ENCODE results near the gene FBXO17.
"Not testable (repeated sequence)": the region's sequence is repeated elsewhere in the genome, so short reads cannot be mapped to it uniquely, and the experiment has no call there.

Gene FBXO17

DNA sequence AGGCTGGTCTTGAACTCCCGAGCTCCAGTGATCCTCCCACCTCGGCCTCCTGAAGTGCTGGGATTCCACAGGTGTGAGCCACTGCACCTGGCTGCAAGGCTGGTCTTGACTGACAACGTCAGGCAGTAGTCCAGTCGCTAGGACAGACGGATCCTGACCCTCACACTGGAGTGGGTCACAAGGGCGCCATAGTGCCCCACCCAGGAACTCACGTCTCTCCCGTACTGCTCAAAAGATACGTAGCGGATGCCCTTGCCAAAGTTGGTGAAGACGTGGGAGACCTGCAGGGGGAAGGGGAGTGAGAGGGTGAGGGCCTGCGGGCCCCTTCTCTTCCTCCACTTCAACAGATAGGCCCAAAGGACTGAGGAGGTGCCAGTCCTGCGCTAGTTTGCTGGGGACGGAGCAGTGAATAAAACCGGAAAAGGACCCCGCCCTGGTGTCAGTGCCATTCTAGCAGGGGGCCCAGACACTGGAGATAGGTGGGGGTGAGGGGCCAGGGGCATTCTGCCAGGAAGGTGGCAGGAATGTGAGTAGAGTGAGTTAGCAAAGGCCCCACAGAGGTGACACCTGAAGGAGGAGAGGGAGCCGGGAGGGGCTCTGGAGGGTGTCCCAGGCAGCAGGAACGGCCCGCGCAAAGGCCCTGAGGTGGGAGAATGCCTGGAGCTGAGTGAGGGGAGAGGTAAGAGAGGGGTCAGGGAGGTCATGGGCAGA lies 32.9 kb downstream of the FBXO17 start:
- DNase-seq (ENCODE audit: low spot score) = no peak

DNA sequence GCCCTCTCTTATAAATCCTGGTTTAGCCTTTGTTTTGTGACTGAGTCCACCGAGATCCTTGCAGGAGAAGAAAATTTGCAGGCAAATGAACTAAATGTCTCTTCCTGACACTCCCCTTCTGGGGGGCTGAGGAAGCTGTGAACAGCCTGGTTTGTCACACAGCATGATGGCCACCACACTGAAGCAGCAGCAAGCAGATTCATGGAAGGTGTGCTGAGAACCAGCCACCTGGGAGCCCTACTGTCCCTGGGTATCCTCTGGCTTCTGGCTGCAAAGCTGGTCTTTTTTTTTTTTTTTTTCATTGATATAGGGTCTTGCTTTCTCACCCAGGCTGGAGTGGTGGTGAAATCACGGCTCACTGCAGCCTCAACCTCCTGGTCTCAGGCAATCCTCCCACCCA lies 33.6 kb downstream of the FBXO17 start:
- DNase-seq (ENCODE audit: low spot score) = no peak

DNA sequence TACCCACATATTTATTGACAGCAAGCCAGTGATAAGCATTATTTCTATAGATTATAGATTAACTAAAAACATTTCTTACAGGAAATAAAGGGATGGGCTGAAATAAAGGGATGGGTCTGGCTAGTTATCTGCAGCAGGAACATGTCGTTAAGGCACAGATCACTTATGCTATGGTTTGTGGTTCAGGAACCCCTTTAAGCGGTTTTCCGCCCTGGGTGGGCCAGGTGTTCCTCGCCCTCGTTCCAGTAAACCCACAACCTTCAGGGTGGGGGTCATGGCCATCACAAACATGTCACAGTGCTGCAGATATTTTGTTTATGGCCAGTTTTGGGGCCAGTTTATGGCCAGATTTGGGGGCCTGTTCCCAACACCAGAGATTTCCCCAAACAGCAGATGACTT lies 34.1 kb downstream of the FBXO17 start:
- not testable (repeated sequence) for DNase-seq (ENCODE audit: low spot score)

- DNase-seq (ENCODE audit: low spot score) = no peak
These were observed 35.6 kb downstream of the FBXO17 start for GRCh38 chr19:38939957-38940356.

- DNase-seq (ENCODE audit: low spot score) = peak; percentile 3
These were observed 42.0 kb downstream of the FBXO17 start for GRCh38 chr19:38933544-38933943.

DNA sequence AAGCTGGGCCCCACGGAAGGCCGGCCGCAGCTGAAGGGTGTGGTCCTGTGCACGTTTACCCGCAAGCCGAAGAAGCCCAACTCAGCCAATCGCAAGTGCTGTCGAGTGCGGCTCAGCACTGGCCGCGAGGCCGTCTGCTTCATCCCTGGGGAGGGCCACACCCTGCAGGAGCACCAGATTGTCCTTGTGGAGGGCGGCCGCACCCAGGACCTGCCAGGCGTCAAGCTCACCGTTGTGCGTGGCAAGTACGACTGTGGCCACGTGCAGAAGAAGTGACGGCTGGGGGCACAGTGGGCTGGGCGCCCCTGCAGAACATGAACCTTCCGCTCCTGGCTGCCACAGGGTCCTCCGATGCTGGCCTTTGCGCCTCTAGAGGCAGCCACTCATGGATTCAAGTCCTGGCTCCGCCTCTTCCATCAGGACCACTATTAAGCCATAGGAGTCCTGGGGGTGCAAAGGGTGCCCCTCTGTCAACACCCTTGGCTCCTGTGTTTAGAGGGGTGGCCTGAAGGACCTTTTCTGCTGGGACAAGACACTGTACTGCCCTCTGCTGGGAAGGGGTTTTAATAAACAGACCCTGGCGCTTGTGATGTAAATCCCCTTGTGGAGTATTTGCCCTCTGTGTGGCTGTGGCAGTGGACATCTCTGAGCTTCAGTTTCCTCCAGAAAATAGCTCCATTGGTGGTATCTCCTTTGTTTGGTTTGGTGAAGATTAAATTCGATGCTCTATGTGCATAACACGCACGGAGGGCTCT lies 42.9 kb downstream of the FBXO17 start:
- peak; percentile 56 for DNase-seq (ENCODE audit: low spot score)

GRCh38 chr19:38931521-38931793 lies 44.1 kb downstream of the FBXO17 start:
- no peak for DNase-seq (ENCODE audit: low spot score)

DNA sequence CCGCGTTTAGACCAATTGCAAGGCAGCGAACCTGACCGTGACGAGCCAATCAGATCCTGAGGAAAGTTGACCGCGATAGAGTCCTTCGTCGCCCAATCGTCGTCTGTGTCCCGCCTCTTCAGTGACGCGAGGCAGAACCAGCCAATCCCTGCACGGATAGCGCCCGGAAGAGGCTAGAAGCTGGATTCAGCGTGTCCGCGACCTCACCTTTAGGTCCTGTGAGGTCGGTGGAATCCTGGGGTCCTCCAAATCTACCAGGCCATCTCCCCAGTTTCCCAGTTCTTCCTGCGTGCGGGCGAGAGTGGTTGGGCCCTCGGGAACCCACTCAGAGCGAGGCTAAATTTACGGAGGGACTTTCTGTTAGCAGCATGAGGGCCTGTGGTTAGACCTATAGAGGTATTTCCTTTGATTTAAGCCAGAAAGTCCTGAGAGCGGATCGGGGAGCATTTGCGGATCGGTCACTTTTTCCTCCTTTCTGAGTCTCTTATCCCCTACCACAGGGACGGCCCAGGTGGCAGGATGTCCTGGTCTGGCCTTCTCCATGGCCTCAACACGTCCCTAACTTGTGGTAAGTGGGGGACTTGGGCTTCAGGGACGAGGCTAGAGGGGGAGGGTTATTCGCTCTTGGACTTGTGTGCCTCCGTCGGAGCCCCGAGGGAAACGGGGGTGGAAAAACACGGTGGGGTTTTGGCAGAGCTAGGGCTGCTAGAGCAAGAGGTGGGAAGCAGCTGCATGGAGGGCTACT lies 44.6 kb downstream of the FBXO17 start, which contains the start of gene MRPS12:
Gene MRPS12, plus strand, starts transcription at position 169 of the 745 bp plus-strand sequence. Its CDS starts 351 bp downstream, at position 520.
- peak; percentile 100 for DNase-seq (ENCODE audit: low spot score)

DNA sequence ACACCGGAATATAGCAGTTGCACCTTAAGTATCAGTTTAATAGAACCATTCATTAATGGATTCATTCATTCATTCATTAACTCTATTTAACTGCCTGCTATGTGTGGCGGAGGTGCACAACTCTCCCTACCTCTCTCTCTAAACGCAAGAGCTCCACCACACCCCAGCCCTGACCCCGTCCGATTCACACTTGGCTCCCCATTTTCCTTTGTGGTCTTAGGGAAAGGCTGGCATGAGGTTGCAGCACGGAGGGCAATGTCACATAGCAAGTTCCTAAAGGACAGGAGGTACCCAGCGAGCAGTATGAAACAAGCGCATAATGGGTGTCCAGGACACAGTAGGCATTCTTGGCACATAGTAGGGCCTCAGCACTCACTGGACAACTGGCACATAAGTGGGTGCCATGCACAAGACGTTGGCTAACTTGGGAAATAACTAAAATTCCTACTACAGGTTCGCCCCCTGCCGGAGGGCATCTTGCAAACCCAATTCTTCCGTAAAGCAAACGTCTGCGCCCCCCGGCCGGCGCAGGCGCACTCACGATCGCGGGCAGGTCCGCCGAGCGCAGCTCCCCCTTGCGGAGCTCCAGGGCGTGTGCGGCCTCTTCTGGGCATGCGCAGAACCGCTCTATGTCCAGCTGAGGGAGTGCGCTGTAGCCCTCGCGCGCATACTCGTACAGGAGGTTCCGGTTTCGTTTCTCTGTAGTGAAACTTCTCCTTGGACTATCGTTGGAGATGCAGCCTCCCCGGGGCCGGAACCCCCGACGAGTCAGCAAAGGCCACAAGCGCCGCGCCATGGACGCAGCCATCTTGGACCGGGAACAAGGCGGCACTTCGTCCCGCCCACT lies 45.4 kb downstream of the FBXO17 start, which contains the start of gene SARS2:
Gene SARS2, minus strand, starts transcription at position 835 of the 847 bp plus-strand sequence. Its CDS starts 27 bp downstream, at position 808.
- DNase-seq (ENCODE audit: low spot score) = peak; percentile 97

GRCh38 chr19:38928391-38929001 lies 47.0 kb downstream of the FBXO17 start:
- DNase-seq (ENCODE audit: low spot score) = no peak

DNA sequence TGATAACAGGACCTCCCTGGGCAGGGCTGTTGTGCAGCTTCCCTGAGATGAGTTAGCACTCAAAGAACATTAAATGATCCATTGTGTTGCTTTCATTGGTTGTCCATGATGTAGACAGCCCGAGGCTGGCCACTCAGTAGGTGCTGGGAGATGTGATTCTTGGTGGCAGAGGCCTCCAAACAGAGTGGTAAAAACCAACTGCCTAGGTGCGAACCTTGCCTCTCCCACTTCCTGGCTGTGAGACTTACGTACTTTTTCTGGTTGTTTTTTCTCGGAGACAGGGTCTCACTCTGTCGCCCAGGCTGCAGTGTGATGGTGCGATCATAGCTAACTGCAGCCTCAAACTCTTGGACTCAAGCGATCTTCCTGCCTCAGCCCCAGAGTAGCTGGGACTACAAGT lies 51.2 kb downstream of the FBXO17 start:
- no peak for DNase-seq (ENCODE audit: low spot score)

DNA sequence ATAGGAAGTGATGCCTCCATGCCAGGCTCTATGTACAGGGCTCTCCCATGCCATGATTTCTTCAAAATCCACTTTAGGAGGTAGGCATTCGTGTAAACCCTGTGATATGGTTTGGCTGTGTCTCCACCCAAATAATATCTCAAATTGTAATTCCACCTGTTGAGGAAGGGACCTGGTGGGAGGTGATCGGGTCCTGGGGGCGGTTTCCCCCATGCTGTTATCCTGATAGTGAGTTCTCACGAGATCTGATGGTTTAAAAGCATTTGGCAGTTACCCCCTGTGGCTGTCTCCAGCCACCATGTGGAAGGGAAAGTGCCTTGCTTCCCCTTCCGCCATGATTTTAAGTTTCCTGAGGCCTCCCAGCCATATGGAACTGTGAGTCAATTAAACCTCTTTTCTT lies 53.1 kb downstream of the FBXO17 start:
- no peak for DNase-seq (ENCODE audit: low spot score)

GRCh38 chr19:38921420-38922274 lies 53.9 kb downstream of the FBXO17 start:
- no peak for DNase-seq (ENCODE audit: low spot score)

- DNase-seq (ENCODE audit: low spot score) = peak; percentile 3
These were observed 54.7 kb downstream of the FBXO17 start for GRCh38 chr19:38920602-38921419.

DNA sequence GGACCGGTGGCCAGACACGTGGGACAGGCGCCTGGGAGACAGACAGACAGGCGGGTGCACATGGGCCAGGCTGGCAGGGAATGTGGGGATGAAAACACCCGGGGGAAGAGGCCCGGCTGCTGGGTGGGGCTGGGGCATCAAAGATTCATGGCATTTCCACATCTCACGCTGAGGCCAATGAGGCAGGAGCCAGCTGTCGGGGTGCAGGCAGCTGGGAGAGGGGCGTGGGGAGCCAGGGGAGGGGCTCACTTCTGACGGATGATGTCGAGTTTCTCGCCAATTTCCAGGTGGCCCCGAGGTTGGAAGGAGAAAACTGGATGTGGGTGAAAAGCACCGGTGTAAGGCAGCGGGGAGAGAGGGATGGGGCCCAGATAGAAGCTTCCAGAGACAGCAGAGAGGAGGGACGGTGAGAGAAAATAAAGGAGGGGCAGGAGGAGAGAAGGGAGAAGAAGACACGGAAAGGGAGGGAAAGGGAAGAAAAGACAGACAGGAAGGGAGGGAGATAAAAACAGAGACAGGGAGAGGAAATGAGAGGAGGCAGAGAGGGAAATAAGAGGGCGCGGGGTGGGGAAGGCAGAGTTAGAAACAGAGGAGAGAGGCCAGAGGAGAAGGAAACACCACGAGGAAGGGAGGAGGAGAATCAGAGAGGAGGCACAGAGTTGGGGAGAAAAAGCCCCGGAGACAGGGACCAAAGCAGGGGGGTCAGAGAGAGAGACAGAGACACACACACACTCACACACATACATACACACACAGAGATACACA lies 55.5 kb downstream of the FBXO17 start:
- DNase-seq (ENCODE audit: low spot score) = peak; percentile 1

GRCh38 chr19:38918526-38918925 lies 57.0 kb downstream of the FBXO17 start:
- no peak for DNase-seq (ENCODE audit: low spot score)

DNA sequence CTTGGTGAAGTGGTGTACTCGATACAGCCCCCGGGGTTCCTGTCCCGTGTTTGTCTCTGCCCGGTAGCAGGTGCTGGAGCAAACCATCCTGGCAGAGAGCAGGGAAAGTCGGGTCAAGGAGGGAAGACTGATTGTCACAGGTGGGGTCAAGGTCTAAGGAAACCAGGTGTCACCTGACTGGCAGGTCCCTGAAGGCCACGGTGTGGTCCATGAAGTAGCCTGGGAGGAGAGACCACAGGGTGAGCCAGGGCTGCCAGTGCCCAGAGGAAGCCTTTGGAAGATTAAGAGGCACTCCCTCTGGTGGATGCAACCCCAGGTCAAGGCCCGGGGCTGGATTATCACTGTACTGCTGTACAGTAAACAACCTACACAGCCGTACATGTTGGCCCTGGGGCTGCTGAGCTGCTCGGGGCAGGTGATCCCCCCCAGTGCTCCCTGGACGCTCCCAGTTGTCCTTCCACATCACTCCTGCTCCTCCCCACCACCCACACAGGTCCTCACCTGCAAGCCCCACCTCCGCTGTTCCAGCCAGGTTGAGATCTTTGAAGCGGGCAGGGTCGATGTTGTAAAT lies 57.5 kb downstream of the FBXO17 start:
- peak; percentile 93 for DNase-seq (ENCODE audit: low spot score)

- no peak for DNase-seq (ENCODE audit: low spot score)
These were observed 58.0 kb downstream of the FBXO17 start for GRCh38 chr19:38917516-38917915.

Measured in HuH-7 (cell line).